Activated T-cell treated with anti-CD3 and anti-CD28 coated beads, Interleukin-2, amount 50 U/mL, for 72 hours (primary cell): ENCODE results near the gene ATG7. TPM values are rescaled to one million over a fixed set of nuclear protein-coding genes. Genes with fewer than 3 reads are reported as not detected.

Experiments
- ATAC-seq, 2 donors: fragments of 150-1000 bp; cut with Tn5 transposase; replicated peaks in 1 of 2; 2 replicates each; pipeline ENCODE4 v1.10.0; 2021; ENCODE audit warnings: moderate library complexity in 2 of 2, mild to moderate bottlenecking in 1 of 2
- DNase-seq, 2 donors: peaks; one replicate each; pipeline ENCODE4 v3.0.0; 2021 to 2022; ENCODE audit warnings: mixed read lengths in 1 of 2
- H3K27ac Mint-ChIP-seq: one replicate; pipeline ENCODE4 v1.8.0; 2022; ENCODE audit warnings: mild to moderate bottlenecking, moderate library complexity, mixed read lengths
- H3K27me3 Mint-ChIP-seq: one replicate; pipeline ENCODE4 v1.8.0; 2022; ENCODE audit warnings: low read depth, mixed read lengths
- H3K36me3 Mint-ChIP-seq, 2 donors: one replicate each; pipeline ENCODE4 v1.8.0; 2022; ENCODE audit warnings: mixed read lengths in 2 of 2, mild to moderate bottlenecking in 1 of 2; ENCODE audit not compliant: insufficient read depth in 2 of 2
- H3K4me1 Mint-ChIP-seq: one replicate; pipeline ENCODE4 v1.8.0; 2022; ENCODE audit warnings: low read depth, mixed read lengths
- H3K4me3 Mint-ChIP-seq, 2 donors: one replicate each; pipeline ENCODE4 v1.8.0; 2022; ENCODE audit warnings: mild to moderate bottlenecking in 2 of 2, mixed read lengths in 2 of 2, moderate library complexity in 2 of 2
- H3K9me3 Mint-ChIP-seq, 2 donors: one replicate each; pipeline ENCODE4 v1.8.0; 2022; ENCODE audit warnings: mixed read lengths in 2 of 2
- total RNA-seq, 2 donors: library from RNA; stranded (reverse); gene quantifications; one replicate each; pipeline ENCODE4 v1.2.3, GENCODE V29; 2022

The ATG7 gene
- total RNA-seq, 2 donors from 2014 or later: 29.7 to 38.2 TPM

GRCh38 chr3:11534011-11534792 lies 262.0 kb downstream of the ATG7 start:
- DNase-seq (no peak), ATAC-seq (no peak)
- Mint-ChIP-seq H3K4me3 (no peak overlapping the region), H3K27ac (no peak overlapping the region), H3K4me1 (no peaks in the 10 kb centered on the region), H3K9me3 (no peaks in the 10 kb centered on the region), H3K27me3 (no peaks in the 10 kb centered on the region), H3K36me3 (no peaks in the 10 kb centered on the region)

GRCh38 chr3:11534793-11535101 lies 262.6 kb downstream of the ATG7 start:
- Mint-ChIP-seq H3K4me3 (no peak overlapping the region), H3K4me1 (no peaks in the 10 kb centered on the region), H3K36me3 (no peaks in the 10 kb centered on the region), H3K27me3 (no peaks in the 10 kb centered on the region), H3K9me3 (no peaks in the 10 kb centered on the region), H3K27ac (no peak overlapping the region)
- DNase-seq: no peak
- ATAC-seq: no peak

GRCh38 chr3:11535243-11535960 lies 263.2 kb downstream of the ATG7 start:
- DNase-seq (no peak), ATAC-seq (no peak)
- Mint-ChIP-seq H3K4me3 (no peak overlapping the region), H3K9me3 (no peaks in the 10 kb centered on the region), H3K4me1 (no peaks in the 10 kb centered on the region), H3K36me3 (no peaks in the 10 kb centered on the region), H3K27me3 (no peaks in the 10 kb centered on the region), H3K27ac (no peak overlapping the region)

- DNase-seq (no peak), ATAC-seq (no peak)
- H3K4me3 Mint-ChIP-seq: no peak overlapping the region
- H3K4me1 Mint-ChIP-seq: no peaks in the 10 kb centered on the region
- H3K27me3 Mint-ChIP-seq: no peaks in the 10 kb centered on the region
- H3K36me3 Mint-ChIP-seq: no peaks in the 10 kb centered on the region
- H3K27ac Mint-ChIP-seq: no peak overlapping the region
- H3K9me3 Mint-ChIP-seq: no peaks in the 10 kb centered on the region
Measured at GRCh38 chr3:11536132-11536935, 264.1 kb downstream of the ATG7 start.

GRCh38 chr3:11536936-11537612 lies 264.9 kb downstream of the ATG7 start:
- H3K27ac Mint-ChIP-seq: no peak overlapping the region
- DNase-seq (no peak), ATAC-seq (no peak)
- no peaks in the 10 kb centered on the region for H3K36me3 Mint-ChIP-seq
- H3K9me3 Mint-ChIP-seq: no peaks in the 10 kb centered on the region
- H3K27me3 Mint-ChIP-seq: no peaks in the 10 kb centered on the region
- no peak overlapping the region for H3K4me3 Mint-ChIP-seq
- no peaks in the 10 kb centered on the region for H3K4me1 Mint-ChIP-seq

- Mint-ChIP-seq H3K27ac (no peak overlapping the region), H3K9me3 (no peaks in the 10 kb centered on the region), H3K4me3 (no peak overlapping the region), H3K27me3 (no peaks in the 10 kb centered on the region), H3K4me1 (no peaks in the 10 kb centered on the region), H3K36me3 (no peaks in the 10 kb centered on the region)
- ATAC-seq (no peak), DNase-seq (no peak)
Measured at GRCh38 chr3:11538581-11538980, 266.4 kb downstream of the ATG7 start.

GRCh38 chr3:11539218-11539617 lies 267.0 kb downstream of the ATG7 start:
- Mint-ChIP-seq H3K27me3 (no peaks in the 10 kb centered on the region), H3K4me3 (no peak overlapping the region), H3K27ac (no peak overlapping the region), H3K36me3 (no peaks in the 10 kb centered on the region), H3K4me1 (no peaks in the 10 kb centered on the region), H3K9me3 (no peaks in the 10 kb centered on the region)
- ATAC-seq: no peak
- no peak for DNase-seq

GRCh38 chr3:11539677-11540076 lies 267.5 kb downstream of the ATG7 start:
- H3K4me1 Mint-ChIP-seq: no peaks in the 10 kb centered on the region
- DNase-seq: no peak
- no peaks in the 10 kb centered on the region for H3K9me3 Mint-ChIP-seq
- H3K27me3 Mint-ChIP-seq: no peaks in the 10 kb centered on the region
- H3K27ac Mint-ChIP-seq: no peak overlapping the region
- ATAC-seq: no peak
- no peak overlapping the region for H3K4me3 Mint-ChIP-seq
- peaks cover 0 to 1% of the 10 kb centered on the region in 2 donors for H3K36me3 Mint-ChIP-seq

GRCh38 chr3:11541321-11542303 lies 269.4 kb downstream of the ATG7 start:
- Mint-ChIP-seq H3K4me3 (no peak overlapping the region), H3K27ac (peak overlapping the region; percentile 20)

GRCh38 chr3:11542551-11542950 lies 270.4 kb downstream of the ATG7 start:
- H3K27me3 Mint-ChIP-seq: no peaks in the 10 kb centered on the region

More at GRCh38 chr3:11541321-11542303, 269.4 kb downstream of the ATG7 start:
- Mint-ChIP-seq H3K9me3 (no peaks in the 10 kb centered on the region), H3K27me3 (no peaks in the 10 kb centered on the region), H3K4me1 (no peaks in the 10 kb centered on the region), H3K36me3 (peaks cover 0 to 6% of the 10 kb centered on the region in 2 donors)
- DNase-seq: no peak
- ATAC-seq: no peak

GRCh38 chr3:11543141-11543947 lies 271.1 kb downstream of the ATG7 start:
- Mint-ChIP-seq H3K4me1 (peaks cover 10% of the 10 kb centered on the region), H3K36me3 (peaks cover 0 to 17% of the 10 kb centered on the region in 2 donors), H3K27ac (no peak overlapping the region), H3K27me3 (no peaks in the 10 kb centered on the region), H3K4me3 (no peak overlapping the region), H3K9me3 (peaks cover 0 to 3% of the 10 kb centered on the region in 2 donors)
- DNase-seq (no peak), ATAC-seq (no peak)

More at GRCh38 chr3:11542551-11542950, 270.4 kb downstream of the ATG7 start:
- ATAC-seq (no peak), DNase-seq (no peak)
- Mint-ChIP-seq H3K4me3 (no peak overlapping the region), H3K4me1 (peaks cover 3% of the 10 kb centered on the region), H3K36me3 (peaks cover 0 to 14% of the 10 kb centered on the region in 2 donors), H3K27ac (no peak overlapping the region), H3K9me3 (peaks cover 0 to 3% of the 10 kb centered on the region in 2 donors)
